Measurements from ENCODE around the gene LETM1.

Gene LETM1

DNA sequence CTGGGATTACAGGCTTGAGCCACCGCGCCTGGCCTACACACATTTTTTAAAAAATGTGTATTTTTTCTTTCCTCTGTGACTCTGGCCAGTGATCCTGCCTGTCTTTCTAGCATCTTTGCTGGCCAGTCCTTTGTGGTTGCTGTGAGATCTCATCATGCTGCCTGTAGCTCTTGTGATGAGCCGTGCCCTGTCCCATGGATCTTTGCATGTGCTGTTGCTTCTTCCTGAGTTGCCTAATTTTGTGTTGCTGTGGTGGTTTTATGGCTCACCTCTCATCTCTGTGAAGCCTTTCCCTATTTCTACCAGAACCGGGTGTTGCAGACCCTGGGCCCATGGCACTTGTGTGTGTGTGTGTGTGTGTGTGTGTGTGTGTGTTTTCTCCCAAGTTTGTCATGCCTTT, 23.5 kb upstream of the LETM1 start:
- no peak overlapping the region for H3K4me3 ChIP-seq (ENCODE audit: low read depth, low read length)
- DNase-seq (ENCODE audit: low read depth, low spot score), result no peak
- TF ChIP-seq, protein P1, sequence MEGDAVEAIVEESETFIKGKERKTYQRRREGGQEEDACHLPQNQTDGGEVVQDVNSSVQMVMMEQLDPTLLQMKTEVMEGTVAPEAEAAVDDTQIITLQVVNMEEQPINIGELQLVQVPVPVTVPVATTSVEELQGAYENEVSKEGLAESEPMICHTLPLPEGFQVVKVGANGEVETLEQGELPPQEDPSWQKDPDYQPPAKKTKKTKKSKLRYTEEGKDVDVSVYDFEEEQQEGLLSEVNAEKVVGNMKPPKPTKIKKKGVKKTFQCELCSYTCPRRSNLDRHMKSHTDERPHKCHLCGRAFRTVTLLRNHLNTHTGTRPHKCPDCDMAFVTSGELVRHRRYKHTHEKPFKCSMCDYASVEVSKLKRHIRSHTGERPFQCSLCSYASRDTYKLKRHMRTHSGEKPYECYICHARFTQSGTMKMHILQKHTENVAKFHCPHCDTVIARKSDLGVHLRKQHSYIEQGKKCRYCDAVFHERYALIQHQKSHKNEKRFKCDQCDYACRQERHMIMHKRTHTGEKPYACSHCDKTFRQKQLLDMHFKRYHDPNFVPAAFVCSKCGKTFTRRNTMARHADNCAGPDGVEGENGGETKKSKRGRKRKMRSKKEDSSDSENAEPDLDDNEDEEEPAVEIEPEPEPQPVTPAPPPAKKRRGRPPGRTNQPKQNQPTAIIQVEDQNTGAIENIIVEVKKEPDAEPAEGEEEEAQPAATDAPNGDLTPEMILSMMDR (IDR thresholded peaks at IDR 0.05; ENCODE audit: low read depth, low read length), result no peak
- in situ Hi-C loops (cut with HindIII; ENCODE audit: low sequenced_read_pairs), result no loop called here

DNA sequence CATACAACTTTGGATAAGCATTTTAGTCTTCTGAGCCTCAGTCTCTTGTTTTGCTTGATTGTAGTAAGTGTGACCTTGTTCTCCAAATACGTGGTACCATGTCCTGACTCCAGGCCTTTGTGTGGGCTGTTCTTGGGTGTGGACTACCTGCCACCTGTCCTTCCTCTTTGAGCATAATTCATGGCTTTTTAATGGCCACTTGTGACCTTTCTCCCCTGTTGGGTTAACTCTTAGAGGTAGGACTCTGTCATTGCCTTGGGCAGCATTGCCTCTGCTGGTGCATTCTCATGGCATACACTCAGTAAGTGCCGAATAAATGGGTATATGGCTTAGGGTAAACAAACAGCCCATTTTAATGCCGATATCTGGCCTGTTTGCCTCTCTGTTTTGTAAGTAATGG, 18.2 kb upstream of the LETM1 start:
- in situ Hi-C loops (cut with HindIII; ENCODE audit: low sequenced_read_pairs), result no loop called here
- no peak overlapping the region for H3K4me3 ChIP-seq (ENCODE audit: low read depth, low read length)
- TF ChIP-seq, protein P1 (IDR thresholded peaks at IDR 0.05; ENCODE audit: low read depth, low read length), result no peak
- DNase-seq (ENCODE audit: low read depth, low spot score), result no peak

DNA sequence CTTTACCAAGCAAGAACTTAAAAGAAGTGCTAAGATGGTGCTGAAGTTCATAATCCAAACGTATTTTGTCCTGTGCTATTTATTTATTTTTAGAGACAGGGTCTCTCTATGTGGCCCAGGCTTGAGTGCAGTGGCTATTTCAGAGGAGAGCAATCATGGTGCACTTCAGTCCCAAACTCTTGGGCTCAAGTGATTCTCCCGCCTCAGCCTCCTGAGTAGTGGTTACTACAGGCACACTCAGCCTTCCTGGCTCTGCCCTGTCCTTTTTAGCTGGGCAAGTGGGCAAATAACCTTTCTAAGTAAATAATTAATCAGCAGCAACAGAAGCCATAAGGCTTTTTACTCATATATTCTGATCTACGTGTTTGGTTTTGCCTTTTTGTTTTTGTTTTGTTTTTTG, 17.8 kb upstream of the LETM1 start:
- DNase-seq (ENCODE audit: low read depth, low spot score), result no peak
- H3K4me3 ChIP-seq (ENCODE audit: low read depth, low read length), result no peak overlapping the region
- in situ Hi-C loops (cut with HindIII; ENCODE audit: low sequenced_read_pairs), result no loop called here
- TF ChIP-seq, protein P1 (IDR thresholded peaks at IDR 0.05; ENCODE audit: low read depth, low read length), result no peak

DNA sequence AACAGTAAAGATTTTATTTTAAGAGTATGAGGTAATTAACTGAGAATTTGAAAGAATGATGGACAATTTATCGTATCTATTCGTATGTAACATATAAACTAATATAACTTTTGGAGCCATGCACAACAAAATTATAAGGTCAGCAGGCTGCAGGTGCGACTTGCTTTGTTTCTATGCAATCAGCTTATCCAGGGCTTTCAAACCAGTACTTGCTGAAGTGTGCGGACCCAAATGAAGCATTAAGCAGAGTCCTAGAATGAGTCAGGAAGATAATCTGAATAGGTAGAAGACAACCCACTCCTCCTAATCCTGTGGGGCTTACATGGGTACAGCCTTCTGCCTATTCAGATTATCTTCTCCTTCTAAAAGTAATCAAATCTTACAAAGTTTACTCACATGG, 17.3 kb upstream of the LETM1 start:
- no peak for DNase-seq (ENCODE audit: low read depth, low spot score)
- TF ChIP-seq, protein P1 (IDR thresholded peaks at IDR 0.05; ENCODE audit: low read depth, low read length), result no peak
- in situ Hi-C loops (cut with HindIII; ENCODE audit: low sequenced_read_pairs), result no loop called here
- H3K4me3 ChIP-seq (ENCODE audit: low read depth, low read length), result peak overlapping the region; percentile 73

DNA sequence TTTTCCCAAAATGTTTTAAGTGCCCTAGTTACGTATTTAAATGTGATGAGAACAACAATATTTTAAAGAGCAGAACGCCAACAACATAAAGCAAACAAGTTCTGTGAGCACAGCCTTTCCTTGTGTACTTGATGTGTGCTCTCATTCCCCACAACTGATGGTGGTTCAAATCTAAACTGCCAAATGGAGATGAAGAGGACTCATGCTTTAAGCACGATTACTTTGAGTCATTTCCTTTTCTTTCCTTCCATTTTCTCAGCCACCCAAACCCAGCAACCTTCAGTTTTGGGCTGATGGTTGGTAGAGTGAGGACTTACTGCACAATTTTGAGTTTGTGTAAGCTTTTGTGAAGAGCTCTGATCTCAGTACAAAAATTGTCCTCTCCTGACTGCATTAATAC, 16.9 kb upstream of the LETM1 start:
- TF ChIP-seq, protein P1 (IDR thresholded peaks at IDR 0.05; ENCODE audit: low read depth, low read length), result no peak
- H3K4me3 ChIP-seq (ENCODE audit: low read depth, low read length), result peak overlapping the region; percentile 73
- in situ Hi-C loops (cut with HindIII; ENCODE audit: low sequenced_read_pairs), result no loop called here
- DNase-seq (ENCODE audit: low read depth, low spot score), result peak; percentile 75

DNA sequence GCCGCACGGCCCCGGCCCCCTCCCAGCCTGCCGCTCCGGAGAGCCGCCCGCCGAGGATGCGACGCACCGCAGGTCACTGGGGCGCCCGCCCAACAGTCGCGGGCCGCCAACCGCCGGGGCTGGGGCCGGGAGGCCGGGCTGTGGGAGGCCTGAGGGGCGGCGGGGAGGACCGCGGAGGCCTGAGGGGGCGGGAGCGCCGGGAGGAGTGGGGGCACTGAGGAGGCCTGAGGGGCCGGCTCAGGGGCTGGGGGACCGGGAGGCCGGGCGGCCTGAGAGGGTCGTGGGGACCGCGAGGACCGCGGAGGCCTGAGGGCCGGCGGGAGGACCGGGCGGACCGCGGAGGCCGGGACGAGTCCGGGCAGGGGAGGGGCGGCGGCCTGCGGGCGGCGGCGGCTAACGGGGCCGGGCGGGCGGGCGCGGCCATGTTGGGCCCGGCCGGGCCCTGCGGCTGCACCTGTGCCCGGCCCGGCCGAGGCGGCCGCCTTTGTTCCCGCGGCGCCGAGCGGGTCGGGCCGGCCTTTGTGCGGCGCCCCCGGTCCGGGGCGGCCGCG, 15.6 kb upstream of the LETM1 start:
- peak overlapping the region; percentile 73 for H3K4me3 ChIP-seq (ENCODE audit: low read depth, low read length)
- DNase-seq (ENCODE audit: low read depth, low spot score), result no peak
- in situ Hi-C loops (cut with HindIII; ENCODE audit: low sequenced_read_pairs), result no loop called here
- TF ChIP-seq, protein P1 (IDR thresholded peaks at IDR 0.05; ENCODE audit: low read depth, low read length), result no peak

All from astrocyte of the spinal cord (primary cell).